ENCODE measurements around the gene AK9.

GRCh38 chr6:109561844-109562243 lies 129.2 kb downstream of the AK9 start:
- TF ChIP-seq TCF7L2 (IDR thresholded peaks at IDR 0.05; ENCODE audit: borderline replicate concordance, extremely low read depth, insufficient read depth, insufficient read length) (no peak), CTCF (IDR thresholded peaks at IDR 0.05 in 2 of 3, conservative IDR thresholded peaks at IDR 0.05 in 1 of 3; ENCODE audit: borderline replicate concordance in 1 of 3, insufficient read depth in 1 of 3, low read depth in 2 of 3, low read length in 2 of 3) (no peak), ZFX (IDR thresholded peaks at IDR 0.05) (no peak), REST (IDR thresholded peaks at IDR 0.05; ENCODE audit: low read depth) (no peak), ZNF274 (IDR thresholded peaks at IDR 0.05; ENCODE audit: low read depth, low read length) (no peak), EGR1 (IDR thresholded peaks at IDR 0.05; ENCODE audit: low read depth) (no peak), POLR2A (IDR thresholded peaks at IDR 0.05; ENCODE audit: borderline replicate concordance, extremely low read depth, insufficient read depth, insufficient read length) (no peak), SRF (IDR thresholded peaks at IDR 0.05; ENCODE audit: low read depth) (no peak), JUND (IDR thresholded peaks at IDR 0.05) (no peak), SP1 (IDR thresholded peaks at IDR 0.05; ENCODE audit: low read depth) (no peak), RAD21 (IDR thresholded peaks at IDR 0.05; ENCODE audit: low read depth) (no peak), YY1 (IDR thresholded peaks at IDR 0.05; ENCODE audit: extremely low read depth, insufficient replicate concordance, low read depth, low read length) (no peak), POLR2AphosphoS5 (IDR thresholded peaks at IDR 0.05; ENCODE audit: low read depth, low read length) (no peak), FOSL1 (IDR thresholded peaks at IDR 0.05; ENCODE audit: low read depth) (no peak)
